ENCODE measurements around the gene PINLYP.

- TF ChIP-seq CTCF (IDR thresholded peaks at IDR 0.05) = no peak
- no peak for TF ChIP-seq POLR2A (IDR thresholded peaks at IDR 0.05)
These were observed 6.9 kb downstream of the PINLYP start for GRCh38 chr19:43582495-43582894.
